AG08395 (cell line): ENCODE measurements around the gene ZNF268.

Experiments
- DNase-seq: peaks from one replicate; pipeline ENCODE4 v3.0.0; 2012; ENCODE audit warnings: mixed read lengths, low spot score

Gene ZNF268

DNA sequence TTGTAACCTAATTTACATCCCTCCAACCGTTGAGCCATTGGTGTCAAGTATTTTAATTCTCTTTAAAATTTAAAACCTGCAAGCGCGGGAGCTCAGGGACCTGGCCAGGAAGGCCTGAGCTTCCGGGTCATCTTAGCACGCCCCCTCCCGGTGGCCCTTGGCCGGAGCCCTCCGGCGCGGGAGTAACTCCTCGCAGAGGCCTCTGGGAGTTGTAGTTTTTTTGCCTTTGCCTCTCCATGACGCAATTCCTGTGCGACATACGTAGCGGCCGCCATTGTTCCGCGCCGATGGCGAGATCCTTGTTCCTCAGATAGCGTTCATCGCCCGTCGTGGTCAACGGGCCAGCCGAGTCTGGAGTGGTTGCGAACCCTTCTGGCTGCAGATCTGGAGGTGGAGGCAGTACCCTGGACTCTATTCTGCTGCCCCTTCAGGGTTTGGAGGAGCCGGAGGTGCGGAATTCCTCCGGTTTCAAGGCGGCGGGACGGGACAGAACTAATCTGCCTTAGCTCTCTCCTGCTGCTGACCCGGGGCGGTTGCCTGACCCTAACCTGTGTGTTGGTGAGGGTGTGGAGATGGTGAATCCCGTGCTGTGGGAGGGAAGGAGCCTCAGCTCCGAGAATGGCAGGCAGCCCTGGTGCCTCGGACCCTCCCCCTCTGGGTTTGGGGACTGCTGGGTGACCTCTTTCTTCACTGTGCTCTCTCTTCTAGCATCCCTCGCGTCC lies at the start of gene ZNF268:
ZNF268 (plus strand) TSS at position 258 of the 722 bp plus-strand sequence. CDS start 503 bp downstream, outside the sequence.
- DNase-seq = peak; percentile 97

DNA sequence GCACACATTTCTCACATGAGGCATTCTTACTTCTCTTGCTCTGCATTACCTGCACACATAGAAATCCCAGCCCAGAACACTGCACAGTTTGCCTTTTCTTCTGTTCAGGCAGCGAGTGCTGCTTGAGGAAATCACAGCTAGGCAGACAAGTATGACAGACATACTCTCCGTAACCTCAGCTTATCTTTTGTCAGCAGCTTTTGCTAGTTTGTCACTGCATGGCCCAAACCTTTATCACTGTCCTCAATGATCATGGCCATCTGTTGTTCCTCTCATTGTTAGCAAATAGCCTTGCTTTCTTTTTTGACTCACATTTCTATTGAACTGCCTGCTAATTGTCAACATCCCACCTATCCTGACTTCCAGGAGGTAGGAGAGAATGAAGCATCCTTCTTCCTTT lies 45.5 kb upstream of the ZNF268 start:
- DNase-seq = no peak

DNA sequence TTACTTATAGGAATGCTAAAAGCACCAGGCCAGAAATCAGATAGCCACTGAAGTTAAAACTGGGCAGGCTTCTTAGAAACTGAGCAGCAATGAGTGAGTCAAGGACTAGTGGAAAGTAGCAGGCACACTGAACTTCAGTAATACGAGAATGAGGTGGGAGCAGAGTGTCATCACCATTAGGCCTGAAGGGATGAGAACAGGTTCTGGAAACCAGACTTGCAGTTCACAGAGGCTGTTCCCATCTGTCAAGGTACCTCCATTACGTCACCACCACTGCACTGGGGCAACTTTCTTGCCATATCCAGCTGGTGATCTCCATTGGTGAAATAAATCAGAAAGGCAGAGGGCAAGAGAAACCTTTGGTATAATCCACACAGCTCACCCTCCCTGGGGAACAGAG lies 35.3 kb upstream of the ZNF268 start:
- DNase-seq = no peak

GRCh38 chr12:133156125-133156690 lies 25.1 kb upstream of the ZNF268 start:
- no peak for DNase-seq

GRCh38 chr12:133165776-133166175 lies 15.5 kb upstream of the ZNF268 start:
- no peak for DNase-seq

DNA sequence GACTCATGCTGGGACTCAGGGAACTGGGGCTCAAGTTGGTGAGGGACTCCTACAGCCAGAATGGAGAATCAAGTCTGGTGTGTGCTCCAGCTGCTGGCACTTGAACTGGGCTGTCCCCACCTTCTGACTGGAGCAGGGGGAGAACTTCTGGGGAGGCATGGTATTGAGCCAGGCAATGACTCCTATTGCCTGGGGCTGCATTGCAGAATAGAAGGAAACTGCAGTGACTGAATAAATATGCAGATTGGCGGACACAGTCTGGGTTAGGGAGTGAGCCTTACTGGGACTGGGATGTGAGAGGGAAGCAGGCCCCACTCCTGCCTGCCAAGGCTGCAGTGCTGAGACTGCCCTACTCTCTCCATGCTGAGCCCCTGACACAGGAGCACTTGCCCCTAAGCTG lies 8.8 kb upstream of the ZNF268 start:
- no peak for DNase-seq

DNA sequence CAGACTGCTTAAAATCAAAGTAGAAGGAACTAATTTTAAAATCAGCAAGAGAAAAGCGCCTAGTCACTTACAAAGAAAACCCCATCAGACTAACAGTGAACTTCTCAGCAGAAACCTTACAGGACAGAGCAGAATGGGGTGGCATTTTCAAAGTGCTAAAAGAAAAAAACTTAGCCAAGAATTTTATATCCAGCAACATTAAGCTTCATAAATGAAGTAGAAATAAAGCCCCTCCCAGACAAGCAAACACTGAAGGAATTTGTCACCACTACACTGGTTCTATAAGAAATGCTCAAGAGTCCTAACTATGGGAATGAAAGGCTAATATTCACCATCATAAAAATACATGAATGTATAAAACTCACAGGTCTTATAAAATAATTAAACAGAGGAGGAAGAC lies 6.4 kb upstream of the ZNF268 start:
- DNase-seq = no peak

DNA sequence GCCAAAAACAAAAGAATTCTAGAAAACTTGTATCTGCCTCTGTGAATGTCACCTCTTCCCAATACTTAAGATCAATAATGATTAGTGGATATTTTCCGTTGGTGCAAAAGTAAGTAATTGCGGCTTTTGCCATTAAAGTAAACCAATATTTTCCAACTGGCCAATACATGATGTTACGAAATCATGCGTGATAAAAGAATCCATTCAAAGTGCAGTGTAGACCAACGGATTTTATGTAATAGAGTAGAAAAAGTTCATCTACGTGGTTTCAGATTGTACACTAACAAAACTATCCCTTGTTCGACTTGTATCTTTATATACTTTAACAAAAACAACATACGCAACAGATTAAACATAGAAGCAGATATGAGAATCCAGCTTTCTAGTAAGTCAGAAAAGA lies 626 bp upstream of the ZNF268 start:
- DNase-seq = no peak

DNA sequence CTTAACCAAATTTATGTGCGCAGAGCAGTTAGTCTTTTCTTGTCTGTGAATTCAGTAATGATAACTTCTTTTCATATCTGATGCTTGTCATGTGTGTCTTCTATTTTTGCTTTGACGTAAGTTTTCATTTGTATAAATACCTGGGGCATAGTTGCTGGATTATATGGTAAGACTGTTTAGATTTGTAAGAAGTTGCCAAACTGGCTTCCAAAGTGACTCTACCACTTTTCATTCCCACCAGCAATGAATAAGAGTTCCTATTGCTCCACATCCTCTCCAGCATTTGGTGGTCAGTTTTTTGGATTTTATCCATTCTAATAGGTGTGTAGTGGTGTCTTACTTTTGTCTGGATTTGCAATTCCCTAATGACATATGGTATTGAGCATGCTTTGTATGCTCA lies 8.9 kb downstream of the ZNF268 start:
- no peak for DNase-seq

- DNase-seq = no peak
These were observed 11.6 kb downstream of the ZNF268 start for GRCh38 chr12:133192847-133193246.

- no peak for DNase-seq
These were observed 20.6 kb downstream of the ZNF268 start for GRCh38 chr12:133201888-133202287.

- no peak for DNase-seq
These were observed 21.4 kb downstream of the ZNF268 start for GRCh38 chr12:133202493-133203343.

GRCh38 chr12:133203344-133204263 lies 22.3 kb downstream of the ZNF268 start:
- no peak for DNase-seq

DNA sequence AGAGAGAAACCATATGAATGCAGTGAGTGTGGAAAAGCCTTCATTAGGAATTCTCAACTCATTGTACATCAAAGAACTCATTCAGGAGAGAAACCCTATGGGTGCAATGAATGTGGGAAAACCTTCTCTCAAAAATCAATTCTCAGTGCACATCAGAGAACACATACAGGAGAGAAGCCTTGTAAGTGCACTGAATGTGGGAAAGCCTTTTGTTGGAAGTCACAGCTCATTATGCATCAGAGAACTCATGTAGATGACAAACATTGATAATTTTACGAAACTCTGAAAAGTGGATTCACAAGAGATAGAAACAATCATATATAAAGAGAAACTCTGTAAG lies 22.9 kb downstream of the ZNF268 start:
- DNase-seq = no peak

- no peak for DNase-seq
These were observed 25.1 kb downstream of the ZNF268 start for GRCh38 chr12:133206390-133206789.

DNA sequence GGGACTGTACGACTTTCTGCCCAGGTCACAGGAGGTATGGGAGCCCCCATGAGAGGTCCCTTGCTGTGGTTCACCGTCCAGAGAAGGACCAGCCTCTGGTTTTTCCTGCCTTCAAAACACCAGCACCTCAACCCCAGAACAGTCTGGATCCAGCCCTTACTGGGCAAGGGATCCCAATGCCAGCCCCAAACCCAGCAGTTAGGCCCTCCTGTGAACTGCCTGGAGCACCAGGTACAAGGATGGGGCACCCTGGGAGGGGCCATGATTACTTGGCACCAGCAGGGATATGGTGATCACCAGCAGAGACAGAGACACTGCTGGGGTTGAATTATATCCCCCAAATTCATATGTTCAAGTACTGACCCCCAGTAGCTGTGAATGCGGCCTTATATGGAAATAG lies 34.4 kb downstream of the ZNF268 start:
- DNase-seq = no peak

DNA sequence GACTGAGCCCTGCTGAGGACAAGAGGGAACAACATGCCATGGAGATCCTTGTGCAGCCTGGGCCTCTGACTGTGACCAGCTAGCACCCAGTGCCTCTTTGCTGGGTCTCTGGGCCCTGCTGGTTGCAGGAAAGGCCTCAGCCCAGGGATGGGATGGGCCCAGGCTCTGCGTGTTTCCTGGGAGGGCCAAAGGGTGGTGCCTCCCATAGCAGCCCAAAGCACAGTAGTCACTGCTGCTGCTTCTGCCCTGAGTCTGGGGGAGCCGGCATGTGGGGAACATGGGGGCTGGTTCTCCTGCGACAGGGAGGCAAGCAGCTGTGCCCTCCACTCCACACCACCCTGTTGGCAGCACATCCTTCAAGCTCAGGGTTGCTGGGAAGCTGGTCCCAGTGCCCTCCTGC lies 35.9 kb downstream of the ZNF268 start:
- no peak for DNase-seq

- DNase-seq = no peak
These were observed 39.2 kb downstream of the ZNF268 start for GRCh38 chr12:133220521-133220920.

DNA sequence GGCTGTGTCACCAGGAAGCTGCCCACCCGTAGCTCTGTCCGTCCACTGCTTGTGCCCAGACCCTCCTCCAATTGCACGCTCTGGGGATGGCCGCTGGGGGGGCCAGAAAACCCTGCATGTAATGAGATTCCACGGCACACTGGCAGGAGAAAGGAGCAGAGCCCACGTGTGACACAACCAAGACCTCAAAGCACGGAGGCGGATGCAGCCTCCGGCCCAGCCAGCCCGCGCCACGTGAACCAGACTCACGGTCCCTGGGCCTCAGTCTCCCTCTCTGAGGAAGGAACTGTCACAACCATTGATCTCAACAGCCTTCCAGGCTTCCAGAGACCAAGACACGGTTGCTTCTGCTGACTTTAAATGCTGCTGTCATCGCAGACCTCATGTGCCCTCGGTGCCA lies 39.9 kb downstream of the ZNF268 start:
- DNase-seq = no peak

DNA sequence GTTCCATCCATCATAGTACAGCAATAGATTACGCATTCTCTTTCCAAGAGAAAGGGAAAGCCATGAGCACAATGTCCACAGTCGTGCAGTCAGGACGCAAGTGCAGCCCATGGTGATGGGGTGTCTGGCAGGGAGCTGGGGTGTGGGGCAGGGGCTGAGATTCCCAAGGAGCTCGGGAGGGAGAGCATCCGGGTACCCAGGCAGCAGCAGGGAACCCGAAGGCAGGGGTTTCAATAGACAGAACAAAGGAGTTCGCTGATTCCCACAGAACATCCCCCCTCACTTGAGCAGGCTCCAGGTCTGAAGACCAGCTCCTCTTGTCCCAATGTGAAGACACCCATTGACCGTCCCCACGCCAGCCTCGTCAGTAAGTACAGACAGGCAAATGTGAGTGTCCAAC lies 40.9 kb downstream of the ZNF268 start:
- no peak for DNase-seq

DNA sequence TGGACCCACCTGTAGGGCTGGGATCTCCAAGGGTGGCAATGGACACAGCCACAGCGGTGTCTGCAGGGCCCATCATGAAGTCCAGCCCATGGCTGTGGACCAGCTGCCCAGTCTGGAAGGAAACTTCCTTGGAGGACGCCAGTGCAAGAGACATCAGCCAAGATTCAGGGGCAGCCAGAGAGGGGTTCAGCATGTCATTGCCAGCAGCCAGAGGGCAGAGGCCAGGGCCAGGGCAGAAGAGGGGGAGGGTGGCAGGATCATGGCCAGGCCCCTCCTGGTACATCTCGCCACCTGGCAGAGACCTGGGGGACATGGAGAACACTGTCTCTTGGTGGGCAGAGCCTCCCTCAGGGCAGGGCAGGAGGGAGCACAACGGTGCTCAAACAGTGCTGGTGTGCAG lies 44.2 kb downstream of the ZNF268 start:
- no peak for DNase-seq

- no peak for DNase-seq
These were observed 45.4 kb downstream of the ZNF268 start for GRCh38 chr12:133226690-133227089.
